GM19395 (cell line): Measurements from ENCODE around the gene TIMM22.
"Not testable (repeated sequence)": the region's sequence is repeated elsewhere in the genome, so short reads cannot be mapped to it uniquely, and the experiment has no call there.

Experiments used
- ATAC-seq: cut with Tn5 transposase; IDR thresholded peaks from one replicate; pipeline ENCODE4 v1.9.1; 2021; ENCODE audit warnings: mild to moderate bottlenecking, moderate library complexity; ENCODE audit not compliant: unreplicated experiment

The TIMM22 gene

GRCh38 chr17:1037238-1037879, 40.4 kb downstream of the TIMM22 start:
- ATAC-seq, result no peak

GRCh38 chr17:1038459-1039122, 41.7 kb downstream of the TIMM22 start:
- no peak for ATAC-seq

- ATAC-seq, result no peak
These were observed 42.2 kb downstream of the TIMM22 start for GRCh38 chr17:1039123-1039507.

GRCh38 chr17:1039511-1040215, 42.7 kb downstream of the TIMM22 start:
- no peak for ATAC-seq

GRCh38 chr17:1040216-1040600, 43.3 kb downstream of the TIMM22 start:
- ATAC-seq, result no peak

GRCh38 chr17:1041746-1042145, 44.8 kb downstream of the TIMM22 start:
- no peak for ATAC-seq

- ATAC-seq, result no peak
These were observed 45.6 kb downstream of the TIMM22 start for GRCh38 chr17:1042486-1042885.

GRCh38 chr17:1043601-1044251, 46.8 kb downstream of the TIMM22 start:
- ATAC-seq, result no peak

- ATAC-seq, result not testable (repeated sequence)
These were observed 47.6 kb downstream of the TIMM22 start for GRCh38 chr17:1044387-1045009.

GRCh38 chr17:1045456-1045855, 48.5 kb downstream of the TIMM22 start:
- no peak for ATAC-seq

GRCh38 chr17:1047177-1047878, 50.4 kb downstream of the TIMM22 start:
- no peak for ATAC-seq

- no peak for ATAC-seq
These were observed 51.0 kb downstream of the TIMM22 start for GRCh38 chr17:1047879-1048470.

- not testable (repeated sequence) for ATAC-seq
These were observed 51.7 kb downstream of the TIMM22 start for GRCh38 chr17:1048516-1049115.

- ATAC-seq, result no peak
These were observed 52.7 kb downstream of the TIMM22 start for GRCh38 chr17:1049446-1050225.

GRCh38 chr17:1050246-1050995, 53.5 kb downstream of the TIMM22 start:
- no peak for ATAC-seq

GRCh38 chr17:1050996-1051925, 54.3 kb downstream of the TIMM22 start:
- ATAC-seq, result no peak
